Measurements from ENCODE around the gene IZUMO4.

IZUMO4 gene

DNA sequence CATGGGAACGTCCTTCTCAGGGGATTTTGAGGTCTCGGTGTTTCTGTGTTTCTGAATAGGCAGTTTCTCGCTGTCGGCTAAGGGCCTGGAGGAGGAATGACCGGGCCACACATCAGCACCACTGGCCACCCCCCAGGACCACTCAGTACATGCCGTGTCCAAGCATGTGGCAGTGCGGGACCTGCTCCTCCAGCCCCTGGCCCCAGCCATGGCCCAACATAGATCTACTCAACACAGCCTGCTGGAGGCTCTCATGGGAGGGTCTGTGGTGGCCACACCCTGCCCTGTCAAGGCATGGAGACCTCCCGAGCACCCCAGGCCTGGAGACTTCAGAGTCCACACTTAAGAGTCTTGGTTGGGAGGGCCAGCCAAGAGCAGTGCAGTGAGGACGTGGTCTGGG is 17.5 kb downstream of the IZUMO4 start:
- Histone ChIP-seq H3K4me1 (no peaks in the 10 kb centered on the region), H3K4me3 (no peak overlapping the region), H3K9me3 (no peaks in the 10 kb centered on the region), H3K27me3 (ENCODE audit: low read depth) (no peaks in the 10 kb centered on the region), H3K36me3 (replicated peaks) (peaks cover 97% of the 10 kb centered on the region)
- in situ Hi-C loops (cut with MboI; ENCODE audit: low sequenced_read_pairs): no loop called here
- DNase-seq (ENCODE audit: low spot score in 2 of 2): no peak

DNA sequence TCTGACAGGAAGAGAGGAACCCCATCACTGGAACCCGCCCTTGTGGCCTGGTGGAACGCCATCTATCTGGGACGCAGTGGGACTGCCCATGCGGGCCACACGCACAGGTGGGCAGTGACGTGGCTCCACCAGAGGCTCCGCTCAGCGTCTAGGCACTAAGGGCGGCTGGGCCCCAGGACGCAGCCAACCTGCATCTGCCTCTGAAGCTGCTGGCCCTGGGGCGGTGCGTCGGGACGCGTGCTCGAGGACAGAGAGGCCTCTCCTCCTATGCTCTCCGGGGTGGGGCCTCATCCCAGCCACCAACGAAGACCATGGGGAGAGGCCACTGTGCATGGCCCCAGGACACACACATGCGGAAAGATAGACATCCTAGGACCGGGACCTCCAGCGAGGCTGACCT is 18.1 kb downstream of the IZUMO4 start:
- Histone ChIP-seq H3K36me3 (replicated peaks) (peaks cover 93% of the 10 kb centered on the region), H3K4me3 (no peak overlapping the region), H3K4me1 (no peaks in the 10 kb centered on the region), H3K9me3 (no peaks in the 10 kb centered on the region), H3K27me3 (ENCODE audit: low read depth) (no peaks in the 10 kb centered on the region)
- no peak for DNase-seq (ENCODE audit: low spot score in 2 of 2)
- in situ Hi-C loops (cut with MboI; ENCODE audit: low sequenced_read_pairs): no loop called here

DNA sequence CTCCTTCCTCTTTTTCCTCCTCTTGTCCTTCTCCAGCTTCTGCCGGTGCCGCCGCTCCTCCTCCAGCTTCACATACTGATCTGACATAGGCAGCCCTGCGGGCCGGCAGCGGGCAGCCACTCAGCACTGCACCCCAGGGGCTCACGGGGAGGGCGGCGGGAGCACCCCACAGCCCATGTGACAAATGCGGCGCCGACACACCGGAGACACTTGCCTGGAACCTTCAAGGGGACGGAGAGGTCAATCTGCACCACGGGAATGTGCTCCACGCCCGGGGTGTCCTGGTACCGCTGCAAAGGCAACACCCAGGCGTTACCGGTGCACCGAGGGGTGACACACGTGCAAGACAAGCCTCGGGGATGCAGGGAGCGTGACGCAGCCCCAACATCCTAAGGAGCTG is 18.6 kb downstream of the IZUMO4 start:
- no peaks in the 10 kb centered on the region for H3K27me3 ChIP-seq (ENCODE audit: low read depth)
- peaks cover 93% of the 10 kb centered on the region for H3K36me3 ChIP-seq (replicated peaks)
- in situ Hi-C loops (cut with MboI; ENCODE audit: low sequenced_read_pairs): no loop called here
- H3K9me3 ChIP-seq: no peaks in the 10 kb centered on the region
- H3K4me1 ChIP-seq: no peaks in the 10 kb centered on the region
- H3K4me3 ChIP-seq: no peak overlapping the region
- no peak for DNase-seq (ENCODE audit: low spot score in 2 of 2)

DNA sequence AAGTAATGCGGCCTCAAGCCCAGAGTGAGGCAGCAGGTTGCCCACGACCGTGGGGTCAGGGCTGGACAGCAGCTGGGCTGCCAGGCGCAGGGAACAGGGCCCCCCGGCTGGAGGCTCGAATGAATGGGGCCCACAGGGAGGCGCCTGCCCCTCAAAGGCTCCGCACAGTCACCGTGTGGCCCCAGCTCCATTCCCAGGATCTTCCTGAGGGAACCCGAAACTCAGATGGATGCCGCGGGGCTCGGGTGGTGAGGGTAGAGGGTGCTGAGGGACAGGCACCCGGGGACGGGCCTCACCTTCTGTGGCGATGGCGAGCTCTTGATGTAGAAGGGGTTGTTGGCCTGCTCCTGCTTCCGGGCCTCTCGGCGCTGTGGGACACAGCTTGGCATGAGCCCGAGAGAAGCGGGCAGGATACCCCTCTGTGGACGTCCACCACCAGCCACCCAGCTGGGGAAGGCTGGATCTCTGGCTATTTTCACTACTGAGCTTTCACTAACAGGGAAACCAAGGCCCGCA is 19.3 kb downstream of the IZUMO4 start:
- in situ Hi-C loops (cut with MboI; ENCODE audit: low sequenced_read_pairs): no loop called here
- Histone ChIP-seq H3K4me1 (no peaks in the 10 kb centered on the region), H3K4me3 (no peak overlapping the region), H3K9me3 (no peaks in the 10 kb centered on the region), H3K27me3 (ENCODE audit: low read depth) (no peaks in the 10 kb centered on the region), H3K36me3 (replicated peaks) (peaks cover 93% of the 10 kb centered on the region)
- no peak for DNase-seq (ENCODE audit: low spot score in 2 of 2)

DNA sequence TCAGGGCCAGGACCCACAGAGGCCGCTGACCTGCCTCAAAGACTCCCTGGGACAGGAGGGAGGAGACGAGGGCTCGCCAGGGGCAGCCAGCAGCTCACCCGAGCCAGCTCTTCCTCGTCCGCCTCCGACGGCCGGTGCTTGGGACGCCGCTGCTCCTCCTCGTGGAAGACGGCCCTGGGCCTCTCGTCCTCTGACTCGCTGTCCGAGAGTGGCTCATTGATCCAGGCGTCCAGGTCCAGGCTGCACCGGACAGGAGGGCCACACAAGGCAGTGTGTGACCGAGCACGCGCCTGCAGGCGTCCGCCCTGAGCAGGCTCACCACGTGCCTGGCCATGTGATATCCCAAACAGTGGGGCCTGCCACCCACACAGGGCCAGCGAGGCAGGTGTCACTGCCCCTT is 19.8 kb downstream of the IZUMO4 start:
- Histone ChIP-seq H3K4me1 (no peaks in the 10 kb centered on the region), H3K9me3 (no peaks in the 10 kb centered on the region), H3K27me3 (ENCODE audit: low read depth) (no peaks in the 10 kb centered on the region), H3K36me3 (replicated peaks) (peaks cover 93% of the 10 kb centered on the region), H3K4me3 (no peak overlapping the region)
- no peak for DNase-seq (ENCODE audit: low spot score in 2 of 2)
- in situ Hi-C loops (cut with MboI; ENCODE audit: low sequenced_read_pairs): no loop called here

DNA sequence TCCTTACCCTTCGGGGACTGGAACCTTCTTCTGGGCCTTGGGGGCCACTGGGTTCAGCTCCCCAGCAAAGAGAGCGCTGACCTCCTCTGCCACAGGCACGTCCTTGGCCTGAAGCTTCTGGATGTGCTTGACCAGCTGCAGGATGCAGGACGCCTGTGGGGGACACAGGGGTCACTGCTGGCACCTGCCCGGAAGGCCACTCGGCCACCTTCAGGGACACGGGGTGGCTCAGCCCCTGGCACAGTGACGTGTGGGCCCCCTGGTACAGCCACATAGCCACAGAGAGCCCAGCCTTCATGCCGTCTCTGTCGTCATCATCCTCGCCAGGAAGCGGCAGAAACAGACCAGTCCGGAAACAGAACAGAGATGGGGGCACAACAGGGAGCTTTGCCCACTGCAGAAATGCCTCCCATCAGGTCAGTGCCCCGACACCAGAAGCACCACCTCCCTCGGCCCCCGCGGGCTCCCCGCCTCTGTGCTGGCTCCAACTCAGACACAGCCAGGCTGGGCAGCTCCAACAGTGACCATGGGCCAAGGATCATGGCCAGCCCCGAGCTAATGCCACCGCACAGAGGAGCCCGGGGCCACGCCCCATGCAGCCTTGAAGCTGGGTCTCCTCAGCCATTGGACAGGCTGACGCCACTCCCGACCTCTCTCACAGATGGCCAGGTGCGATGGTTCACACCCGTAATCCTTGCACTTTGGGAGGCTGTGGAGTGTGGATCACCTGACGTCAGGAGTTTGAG is 20.7 kb downstream of the IZUMO4 start:
- Histone ChIP-seq H3K4me3 (no peak overlapping the region), H3K4me1 (no peaks in the 10 kb centered on the region), H3K27me3 (ENCODE audit: low read depth) (no peaks in the 10 kb centered on the region), H3K36me3 (replicated peaks) (peaks cover 93% of the 10 kb centered on the region), H3K9me3 (no peaks in the 10 kb centered on the region)
- in situ Hi-C loops (cut with MboI; ENCODE audit: low sequenced_read_pairs): no loop called here
- DNase-seq (ENCODE audit: low spot score in 2 of 2): no peak

DNA sequence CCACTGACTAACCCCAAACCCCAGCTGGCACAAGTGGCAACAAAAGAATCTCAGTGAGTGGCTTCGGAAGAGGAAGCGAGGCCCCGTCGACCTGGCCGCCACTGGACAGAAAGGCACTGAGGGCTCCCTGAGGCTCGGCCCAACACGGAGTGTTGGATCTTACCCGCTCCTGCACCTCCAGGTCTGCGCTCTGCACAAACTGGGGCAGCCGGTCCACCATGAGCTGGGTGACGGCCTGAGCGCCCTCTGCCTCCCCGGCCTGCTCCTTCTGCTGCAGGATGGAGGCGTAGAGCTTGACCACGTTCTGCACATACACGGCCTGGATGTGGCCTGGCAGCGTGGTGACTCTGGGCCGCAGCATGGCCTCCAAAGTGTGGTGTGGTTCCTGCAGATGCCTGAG is 21.7 kb downstream of the IZUMO4 start:
- H3K4me1 ChIP-seq: no peaks in the 10 kb centered on the region
- H3K9me3 ChIP-seq: no peaks in the 10 kb centered on the region
- in situ Hi-C loops (cut with MboI; ENCODE audit: low sequenced_read_pairs): no loop called here
- DNase-seq (ENCODE audit: low spot score in 2 of 2): no peak
- H3K4me3 ChIP-seq: no peak overlapping the region
- H3K36me3 ChIP-seq (replicated peaks): peaks cover 96% of the 10 kb centered on the region
- no peaks in the 10 kb centered on the region for H3K27me3 ChIP-seq (ENCODE audit: low read depth)

DNA sequence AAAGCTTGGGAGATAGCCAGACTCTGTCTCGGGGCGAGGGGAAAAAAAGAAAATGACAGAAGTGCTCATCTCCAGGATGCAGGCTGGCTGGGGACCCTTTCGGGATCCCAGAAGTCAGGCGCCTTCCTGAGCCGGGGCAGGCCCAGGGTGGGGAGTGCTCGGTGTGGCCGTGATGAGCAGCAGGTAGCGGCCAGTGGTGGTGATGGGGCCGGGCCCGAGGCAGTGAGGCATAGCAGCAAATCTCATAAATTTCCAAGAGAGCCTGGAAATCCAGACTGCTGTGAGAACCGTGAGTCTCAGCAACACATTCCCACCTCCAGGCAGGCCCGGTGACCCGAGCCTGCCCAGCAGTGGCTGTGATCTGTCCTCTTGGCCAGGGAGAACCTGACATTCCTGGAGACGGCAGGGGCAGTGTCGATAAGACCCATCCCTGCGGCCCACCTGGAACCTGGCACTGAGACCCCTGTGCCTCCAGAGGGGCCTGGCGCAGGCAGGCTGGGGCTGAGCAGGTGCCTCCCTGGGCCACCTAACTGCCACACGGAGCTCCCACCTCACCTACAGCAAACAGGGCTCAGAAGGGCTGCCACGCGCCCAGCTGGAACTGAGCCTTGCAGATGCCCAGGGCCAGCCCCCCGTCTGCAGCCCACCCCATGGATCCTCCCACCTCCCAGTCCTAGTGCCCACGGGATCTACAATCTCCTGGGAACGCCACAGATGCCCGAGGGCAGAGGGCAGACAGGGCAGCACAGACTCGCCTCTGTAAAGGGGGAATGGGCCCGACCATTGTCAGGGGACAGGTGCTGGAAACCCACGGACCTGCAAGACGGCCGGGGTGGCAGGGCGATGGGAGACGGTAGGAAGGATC is 23.4 kb downstream of the IZUMO4 start:
- no peak overlapping the region for H3K4me3 ChIP-seq
- no peaks in the 10 kb centered on the region for H3K9me3 ChIP-seq
- no peaks in the 10 kb centered on the region for H3K4me1 ChIP-seq
- DNase-seq (ENCODE audit: low spot score in 2 of 2): no peak
- peaks cover 95% of the 10 kb centered on the region for H3K36me3 ChIP-seq (replicated peaks)
- no peaks in the 10 kb centered on the region for H3K27me3 ChIP-seq (ENCODE audit: low read depth)
- in situ Hi-C loops (cut with MboI; ENCODE audit: low sequenced_read_pairs): no loop called here

DNA sequence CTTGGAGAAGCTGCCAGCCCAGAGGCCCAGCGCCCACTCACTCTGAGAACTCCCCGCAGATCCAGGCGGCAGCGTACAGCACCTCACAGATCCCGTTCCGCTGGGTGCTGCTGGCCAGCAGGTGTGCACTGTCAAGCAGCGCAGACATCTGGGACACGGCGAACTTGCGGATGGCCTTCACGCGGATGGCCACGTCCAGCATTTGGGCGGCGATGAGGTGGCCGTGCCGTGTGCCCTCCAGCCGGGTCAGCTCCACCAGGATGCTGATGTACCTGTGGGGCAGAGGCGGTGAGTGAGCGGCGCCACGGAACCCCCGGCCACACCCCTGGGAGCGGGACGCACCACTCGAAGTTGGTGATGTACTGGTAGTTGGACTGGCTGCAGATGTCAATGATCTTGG is 24.1 kb downstream of the IZUMO4 start:
- in situ Hi-C loops (cut with MboI; ENCODE audit: low sequenced_read_pairs): no loop called here
- Histone ChIP-seq H3K4me3 (no peak overlapping the region), H3K4me1 (no peaks in the 10 kb centered on the region), H3K9me3 (no peaks in the 10 kb centered on the region), H3K27me3 (ENCODE audit: low read depth) (no peaks in the 10 kb centered on the region), H3K36me3 (replicated peaks) (peaks cover 92% of the 10 kb centered on the region)
- DNase-seq (ENCODE audit: low spot score in 2 of 2): no peak

DNA sequence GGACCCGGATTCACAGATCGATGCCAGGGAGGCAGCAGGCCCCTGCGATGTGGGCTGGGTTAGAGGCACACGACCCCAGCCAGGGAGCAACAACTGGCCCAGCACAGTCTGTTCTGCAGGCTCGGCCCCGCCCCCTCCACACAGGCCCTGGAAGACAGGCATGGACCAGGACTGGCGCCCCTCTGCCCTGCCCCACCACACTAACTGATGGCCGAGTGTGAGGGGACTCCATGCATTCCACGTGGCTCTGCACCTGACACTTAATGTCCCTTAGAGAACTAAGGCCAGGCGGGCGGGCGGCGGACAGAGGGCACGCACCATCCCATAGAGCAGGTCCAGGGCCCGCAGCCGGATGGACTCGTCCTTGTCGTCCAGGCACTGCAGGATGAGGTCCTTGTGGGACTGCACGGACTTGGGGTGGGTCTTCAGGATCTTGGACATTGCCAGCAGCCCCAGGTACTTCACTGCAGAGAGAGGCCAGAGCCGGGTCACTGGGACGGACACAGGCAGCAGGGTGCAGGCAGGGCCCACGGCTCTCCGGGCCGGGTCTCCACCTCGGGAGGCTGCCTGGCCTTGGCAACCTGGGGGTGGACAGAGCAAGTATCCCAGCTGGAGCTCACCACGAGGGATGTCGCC is 24.8 kb downstream of the IZUMO4 start:
- H3K36me3 ChIP-seq (replicated peaks): peaks cover 89% of the 10 kb centered on the region
- in situ Hi-C loops (cut with MboI; ENCODE audit: low sequenced_read_pairs): no loop called here
- no peaks in the 10 kb centered on the region for H3K9me3 ChIP-seq
- no peaks in the 10 kb centered on the region for H3K27me3 ChIP-seq (ENCODE audit: low read depth)
- H3K4me1 ChIP-seq: no peaks in the 10 kb centered on the region
- H3K4me3 ChIP-seq: no peak overlapping the region
- DNase-seq (ENCODE audit: low spot score in 2 of 2): no peak

DNA sequence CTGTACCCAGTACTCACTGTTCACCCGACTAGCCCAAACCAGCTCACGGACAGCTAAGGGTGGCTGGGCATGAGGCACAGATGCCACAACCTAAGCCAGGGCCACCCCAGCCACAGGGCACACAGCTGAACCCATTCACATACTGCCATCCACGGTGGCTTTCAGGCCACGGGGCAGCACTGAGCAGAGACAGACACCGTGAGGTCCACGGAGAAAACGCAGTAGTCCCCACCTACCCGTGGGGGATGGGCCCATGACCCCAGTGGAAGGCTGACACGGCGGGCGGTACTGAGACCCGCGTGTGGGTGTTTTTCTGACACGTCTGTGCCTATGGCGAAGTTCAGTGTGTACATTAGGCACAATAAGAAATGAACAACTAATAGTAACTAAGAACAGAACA is 25.5 kb downstream of the IZUMO4 start:
- peaks cover 89% of the 10 kb centered on the region for H3K36me3 ChIP-seq (replicated peaks)
- H3K4me1 ChIP-seq: no peaks in the 10 kb centered on the region
- in situ Hi-C loops (cut with MboI; ENCODE audit: low sequenced_read_pairs): no loop called here
- no peak overlapping the region for H3K4me3 ChIP-seq
- DNase-seq (ENCODE audit: low spot score in 2 of 2): no peak
- H3K9me3 ChIP-seq: no peaks in the 10 kb centered on the region
- H3K27me3 ChIP-seq (ENCODE audit: low read depth): no peaks in the 10 kb centered on the region

DNA sequence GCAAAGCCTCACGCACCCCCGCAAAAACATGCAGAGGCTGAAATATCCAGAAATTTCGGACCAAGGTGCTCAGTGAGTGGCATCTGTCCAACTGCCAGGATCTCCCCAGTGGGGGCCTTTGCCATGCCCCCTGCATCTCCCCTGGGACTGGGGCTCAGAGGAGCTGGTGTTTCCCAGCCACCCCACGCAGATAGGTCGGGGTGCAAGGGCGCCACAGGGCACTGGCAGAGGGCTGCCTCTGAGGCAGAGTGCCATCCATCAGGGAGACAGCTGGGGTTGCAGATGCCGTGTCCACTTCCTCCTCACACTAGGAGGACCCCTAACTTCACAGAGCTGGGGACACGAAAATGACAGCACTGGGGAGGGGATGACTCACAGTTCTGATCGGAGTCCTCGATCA is 26.3 kb downstream of the IZUMO4 start:
- no peak for DNase-seq (ENCODE audit: low spot score in 2 of 2)
- Histone ChIP-seq H3K36me3 (replicated peaks) (peaks cover 88% of the 10 kb centered on the region), H3K27me3 (ENCODE audit: low read depth) (no peaks in the 10 kb centered on the region), H3K4me3 (no peak overlapping the region), H3K9me3 (no peaks in the 10 kb centered on the region), H3K4me1 (no peaks in the 10 kb centered on the region)
- in situ Hi-C loops (cut with MboI; ENCODE audit: low sequenced_read_pairs): no loop called here

DNA sequence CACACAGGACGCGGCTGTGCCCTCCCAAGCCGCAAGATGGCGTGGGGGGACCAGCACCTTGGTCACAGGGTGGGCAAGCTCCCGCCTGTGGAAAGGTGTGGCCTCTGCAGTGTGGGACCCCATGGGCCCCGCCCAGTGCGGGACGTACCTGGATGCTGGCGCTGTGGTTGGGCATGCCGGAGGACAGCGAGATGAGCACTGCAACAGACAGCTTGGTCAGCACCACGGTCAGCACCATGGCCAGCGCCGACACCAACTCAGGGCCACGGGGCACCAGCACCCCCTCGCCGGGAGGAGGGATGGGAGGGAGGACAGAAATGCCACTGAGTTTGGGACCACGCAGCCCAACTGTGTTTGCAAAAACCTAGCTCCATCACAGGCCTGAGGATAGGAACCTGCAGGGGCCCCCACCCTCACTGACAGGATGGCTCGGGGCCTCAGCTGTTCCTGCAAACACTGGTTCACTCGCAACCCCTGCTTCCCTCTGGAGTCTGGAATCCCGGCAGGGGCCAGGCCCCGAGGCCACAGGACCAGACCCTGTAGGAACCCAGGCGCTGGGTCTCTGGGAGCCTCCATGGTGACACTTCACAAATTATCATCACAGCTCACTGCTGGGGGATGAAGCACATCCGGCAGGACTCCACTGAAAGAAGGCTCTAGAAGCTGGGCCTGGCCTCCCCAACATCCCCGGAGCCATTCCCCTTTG is 27.1 kb downstream of the IZUMO4 start:
- H3K9me3 ChIP-seq: no peaks in the 10 kb centered on the region
- H3K36me3 ChIP-seq (replicated peaks): peaks cover 81% of the 10 kb centered on the region
- no peaks in the 10 kb centered on the region for H3K27me3 ChIP-seq (ENCODE audit: low read depth)
- H3K4me3 ChIP-seq: no peak overlapping the region
- peak in 1 of 2 experiments; percentile 43 for DNase-seq (ENCODE audit: low spot score in 2 of 2)
- no peaks in the 10 kb centered on the region for H3K4me1 ChIP-seq
- in situ Hi-C loops (cut with MboI; ENCODE audit: low sequenced_read_pairs): no loop called here
